HepG2 (cell line): ENCODE results near the gene FBLIM1. TPM values are rescaled to one million over a fixed set of nuclear protein-coding genes. Genes with fewer than 3 reads are reported as not detected.
A peak's percentile ranks its signal among the peaks of the same experiment; 100 is the strongest.

ENCODE experiments used
- ERF ChIP-seq: IDR thresholded peaks from 2 replicates; pipeline ENCODE4 v1.6.1; 2018; ENCODE audit warnings: missing biosample characterization, missing genetic modification reagents
- FOXM1 ChIP-seq: sonication (generic); formaldehyde crosslinking; IDR thresholded peaks from 2 replicates; pipeline ENCODE4 v1.5.0; 2020; ENCODE audit warnings: missing genetic modification reagents
- HNRNPL ChIP-seq: fragments of 200-400 bp; formaldehyde crosslinking; IDR thresholded peaks from 2 replicates; pipeline ENCODE4 v1.6.1; 2017; ENCODE audit warnings: mild to moderate bottlenecking, low read depth, low read length
- HOXA9 ChIP-seq: sonication (generic); formaldehyde crosslinking; IDR thresholded peaks from 2 replicates; pipeline ENCODE4 v1.8.1; 2022; ENCODE audit warnings: missing genetic modification reagents, mild to moderate bottlenecking, moderate library complexity, borderline replicate concordance
- JARID2 ChIP-seq: sonication (generic); formaldehyde crosslinking; IDR thresholded peaks from 2 replicates; pipeline ENCODE4 v1.8.1; 2023; ENCODE audit warnings: missing genetic modification reagents, inconsistent platforms; ENCODE audit not compliant: insufficient replicate concordance
- POLR2AphosphoS5 ChIP-seq: IDR thresholded peaks from 2 replicates; pipeline ENCODE4 v1.6.1; 2012; ENCODE audit warnings: low read depth, low read length
- RFX3 ChIP-seq: IDR thresholded peaks from 2 replicates; pipeline ENCODE4 v1.6.1; 2016; ENCODE audit warnings: missing biosample characterization, missing genetic modification reagents
- RNF2 ChIP-seq: fragments of 450-650 bp; conservative IDR thresholded peaks from 2 replicates; pipeline ENCODE4 v1.6.1; 2016; ENCODE audit warnings: low read depth
- SRSF1 ChIP-seq: fragments of 200-400 bp; formaldehyde crosslinking; optimal IDR thresholded peaks from 2 replicates; pipeline ENCODE3; 2017; ENCODE audit warnings: mild to moderate bottlenecking, low read depth, low read length, moderate library complexity
- ZBTB38 ChIP-seq: sonication (generic); formaldehyde crosslinking; IDR thresholded peaks from 2 replicates; pipeline ENCODE4 v1.5.1; 2020; ENCODE audit warnings: mild to moderate bottlenecking, missing genetic modification reagents
- ZIK1 ChIP-seq: sonication (generic); formaldehyde crosslinking; IDR thresholded peaks from 2 replicates; pipeline ENCODE4 v1.5.0; 2020; ENCODE audit warnings: mild to moderate bottlenecking, low read depth, missing genetic modification reagents, borderline replicate concordance
- ZNF101 ChIP-seq: sonication (generic); formaldehyde crosslinking; IDR thresholded peaks from 2 replicates; pipeline ENCODE4 v1.4.0; 2020; ENCODE audit warnings: mild to moderate bottlenecking, low read depth, missing genetic modification reagents, borderline replicate concordance
- ZNF138 ChIP-seq: sonication (generic); formaldehyde crosslinking; IDR thresholded peaks from 2 replicates; pipeline ENCODE4 v1.5.0; 2020; ENCODE audit warnings: mild to moderate bottlenecking, low read depth, missing genetic modification reagents
- ZNF354B ChIP-seq: sonication (generic); formaldehyde crosslinking; IDR thresholded peaks from 2 replicates; pipeline ENCODE4 v1.8.0; 2022; ENCODE audit warnings: mild to moderate bottlenecking, missing genetic modification reagents
- ZNF446 ChIP-seq: sonication (generic); formaldehyde crosslinking; IDR thresholded peaks from 2 replicates; pipeline ENCODE4 v1.5.0; 2020; ENCODE audit warnings: mild to moderate bottlenecking, missing genetic modification reagents
- ZNF572 ChIP-seq: sonication (generic); formaldehyde crosslinking; IDR thresholded peaks from 2 replicates; pipeline ENCODE4 v1.5.1; 2020; ENCODE audit warnings: mild to moderate bottlenecking, missing genetic modification reagents
- ZNF607 ChIP-seq: sonication (generic); formaldehyde crosslinking; IDR thresholded peaks from 2 replicates; pipeline ENCODE4 v1.5.1; 2020; ENCODE audit warnings: missing genetic modification reagents, mild to moderate bottlenecking, borderline replicate concordance
- polyA plus RNA-seq, 8 experiments: library from polyadenylated mRNA; depleted of rRNA in 3 of 8; stranded (reverse) in 7 of 8; unstranded in 1 of 8; fragments of >200 nt; fragmentation: Illumina TruSeq in 4 of 8; extraction: Trizol in 4 of 8; gene quantifications; 2 replicates each; pipeline versions ENCODE4 v1.2.1 to v1.2.3, GENCODE V29; 2011 to 2016; ENCODE audit warnings: low read depth in 4 of 8, missing spikeins in 1 of 8, mixed read lengths in 1 of 8; ENCODE audit not compliant: insufficient read depth in 1 of 8
- total RNA-seq, 5 experiments: library from RNA; depleted of rRNA; stranded (reverse); fragments of >200 nt; fragmentation: Illumina TruSeq; extraction: Trizol; gene quantifications; 2 replicates each; pipeline ENCODE4 v1.2.3, GENCODE V29; 2016; ENCODE audit warnings: low read depth in 1 of 5
- TF ChIP-seq, protein P1 (sequence below): sonication (generic); formaldehyde crosslinking; IDR thresholded peaks from 2 replicates; pipeline ENCODE4 v1.5.0; 2020; ENCODE audit warnings: mild to moderate bottlenecking, missing genetic modification reagents, borderline replicate concordance
- TF ChIP-seq, protein P2 (sequence below): IDR thresholded peaks from 2 replicates; pipeline ENCODE4 v1.6.1; 2016; ENCODE audit warnings: mild to moderate bottlenecking, missing biosample characterization, missing genetic modification reagents
- TF ChIP-seq, protein P3 (sequence below): IDR thresholded peaks from 2 replicates; pipeline ENCODE4 v1.6.1; 2016; ENCODE audit warnings: low read depth
- TF ChIP-seq, protein P4 (sequence below): sonication (generic); formaldehyde crosslinking; IDR thresholded peaks from 2 replicates; pipeline ENCODE4 v1.5.1; 2020; ENCODE audit warnings: mild to moderate bottlenecking, missing genetic modification reagents, moderate library complexity
- TF ChIP-seq, protein P5 (sequence below): sonication (generic); formaldehyde crosslinking; IDR thresholded peaks from 2 replicates; pipeline ENCODE4 v1.5.0; 2020; ENCODE audit warnings: missing genetic modification reagents

The FBLIM1 gene
- total and polyA plus RNA-seq, 2 of the 13 experiments (the other 11 are each of a cell fraction or from before 2014, with no cell fraction given): 10.6 to 23.0 TPM

DNA sequence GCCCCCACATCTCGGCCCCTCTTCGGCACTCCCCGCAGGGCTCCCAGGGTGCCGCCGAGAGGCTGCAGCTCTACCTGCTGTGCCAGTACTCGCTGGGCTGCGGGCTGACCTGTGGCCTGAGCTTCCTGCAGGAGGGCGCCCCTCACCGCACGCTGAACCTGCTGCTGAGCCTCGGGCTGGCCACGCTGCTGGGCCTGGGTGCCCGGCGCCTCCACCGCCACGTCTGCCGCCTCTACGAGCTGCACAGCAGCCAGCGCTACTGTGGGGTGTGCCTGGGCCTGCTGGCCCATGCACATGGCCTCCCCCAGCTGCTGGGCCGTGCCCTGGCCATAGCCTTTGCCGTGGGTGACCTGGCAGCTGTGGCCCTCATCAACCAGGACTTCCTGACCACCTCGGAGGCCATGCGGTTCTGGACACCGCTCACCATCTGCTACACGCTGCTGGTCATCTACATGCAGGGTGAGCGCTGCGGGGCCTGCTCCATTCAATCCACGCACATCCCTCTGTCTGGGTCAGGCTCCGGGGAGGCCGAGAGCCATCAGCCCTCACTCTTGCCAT, 14.4 kb upstream of the FBLIM1 start (continued):
- TF ChIP-seq HOXA9 (CRISPR knock-in tag) (no peak), ZNF446 (no peak), ERF (CRISPR knock-in tag) (0 out of 2 replicates have a peak, but pooled peaks have one; percentile 38), ZNF101 (CRISPR knock-in tag) (no peak), ZNF607 (CRISPR knock-in tag) (peak; percentile 54; the same call in 1 of the 2 replicates), RNF2 (peak; percentile 66; the same call in 1 of the 2 replicates), JARID2 (peak; percentile 30), ZNF138 (CRISPR knock-in tag) (no peak), POLR2AphosphoS5 (no peak), HNRNPL (peak; percentile 75; the same call in 1 of the 2 replicates), ZNF354B (no peak), ZNF572 (CRISPR knock-in tag) (0 out of 2 replicates have a peak, but pooled peaks have one; percentile 17), ZIK1 (CRISPR knock-in tag) (no peak; the same call in 1 of the 2 replicates), FOXM1 (CRISPR knock-in tag) (no peak), RFX3 (CRISPR knock-in tag) (no peak), ZBTB38 (peak; percentile 92), SRSF1 (no peak)
- TF ChIP-seq, protein P1, sequence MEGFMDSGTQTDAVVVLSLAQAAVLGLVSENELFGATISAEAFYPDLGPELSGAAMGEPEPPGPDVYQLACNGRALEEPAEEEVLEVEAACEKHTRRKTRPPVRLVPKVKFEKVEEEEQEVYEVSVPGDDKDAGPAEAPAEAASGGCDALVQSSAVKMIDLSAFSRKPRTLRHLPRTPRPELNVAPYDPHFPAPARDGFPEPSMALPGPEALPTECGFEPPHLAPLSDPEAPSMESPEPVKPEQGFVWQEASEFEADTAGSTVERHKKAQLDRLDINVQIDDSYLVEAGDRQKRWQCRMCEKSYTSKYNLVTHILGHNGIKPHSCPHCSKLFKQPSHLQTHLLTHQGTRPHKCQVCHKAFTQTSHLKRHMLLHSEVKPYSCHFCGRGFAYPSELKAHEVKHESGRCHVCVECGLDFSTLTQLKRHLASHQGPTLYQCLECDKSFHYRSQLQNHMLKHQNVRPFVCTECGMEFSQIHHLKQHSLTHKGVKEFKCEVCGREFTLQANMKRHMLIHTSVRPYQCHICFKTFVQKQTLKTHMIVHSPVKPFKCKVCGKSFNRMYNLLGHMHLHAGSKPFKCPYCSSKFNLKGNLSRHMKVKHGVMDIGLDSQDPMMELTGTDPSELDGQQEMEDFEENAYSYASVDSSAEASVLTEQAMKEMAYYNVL (CRISPR knock-in tag): no peak
- TF ChIP-seq, protein P2, sequence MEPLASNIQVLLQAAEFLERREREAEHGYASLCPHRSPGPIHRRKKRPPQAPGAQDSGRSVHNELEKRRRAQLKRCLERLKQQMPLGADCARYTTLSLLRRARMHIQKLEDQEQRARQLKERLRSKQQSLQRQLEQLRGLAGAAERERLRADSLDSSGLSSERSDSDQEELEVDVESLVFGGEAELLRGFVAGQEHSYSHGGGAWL (CRISPR knock-in tag): 0 out of 2 replicates have a peak, but pooled peaks have one; percentile 46
- TF ChIP-seq, protein P3, sequence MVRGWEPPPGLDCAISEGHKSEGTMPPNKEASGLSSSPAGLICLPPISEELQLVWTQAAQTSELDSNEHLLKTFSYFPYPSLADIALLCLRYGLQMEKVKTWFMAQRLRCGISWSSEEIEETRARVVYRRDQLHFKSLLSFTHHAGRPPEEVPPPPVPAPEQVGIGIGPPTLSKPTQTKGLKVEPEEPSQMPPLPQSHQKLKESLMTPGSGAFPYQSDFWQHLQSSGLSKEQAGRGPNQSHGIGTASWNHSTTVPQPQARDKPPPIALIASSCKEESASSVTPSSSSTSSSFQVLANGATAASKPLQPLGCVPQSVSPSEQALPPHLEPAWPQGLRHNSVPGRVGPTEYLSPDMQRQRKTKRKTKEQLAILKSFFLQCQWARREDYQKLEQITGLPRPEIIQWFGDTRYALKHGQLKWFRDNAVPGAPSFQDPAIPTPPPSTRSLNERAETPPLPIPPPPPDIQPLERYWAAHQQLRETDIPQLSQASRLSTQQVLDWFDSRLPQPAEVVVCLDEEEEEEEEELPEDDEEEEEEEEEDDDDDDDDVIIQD (CRISPR knock-in tag): no peak
- TF ChIP-seq, protein P4, sequence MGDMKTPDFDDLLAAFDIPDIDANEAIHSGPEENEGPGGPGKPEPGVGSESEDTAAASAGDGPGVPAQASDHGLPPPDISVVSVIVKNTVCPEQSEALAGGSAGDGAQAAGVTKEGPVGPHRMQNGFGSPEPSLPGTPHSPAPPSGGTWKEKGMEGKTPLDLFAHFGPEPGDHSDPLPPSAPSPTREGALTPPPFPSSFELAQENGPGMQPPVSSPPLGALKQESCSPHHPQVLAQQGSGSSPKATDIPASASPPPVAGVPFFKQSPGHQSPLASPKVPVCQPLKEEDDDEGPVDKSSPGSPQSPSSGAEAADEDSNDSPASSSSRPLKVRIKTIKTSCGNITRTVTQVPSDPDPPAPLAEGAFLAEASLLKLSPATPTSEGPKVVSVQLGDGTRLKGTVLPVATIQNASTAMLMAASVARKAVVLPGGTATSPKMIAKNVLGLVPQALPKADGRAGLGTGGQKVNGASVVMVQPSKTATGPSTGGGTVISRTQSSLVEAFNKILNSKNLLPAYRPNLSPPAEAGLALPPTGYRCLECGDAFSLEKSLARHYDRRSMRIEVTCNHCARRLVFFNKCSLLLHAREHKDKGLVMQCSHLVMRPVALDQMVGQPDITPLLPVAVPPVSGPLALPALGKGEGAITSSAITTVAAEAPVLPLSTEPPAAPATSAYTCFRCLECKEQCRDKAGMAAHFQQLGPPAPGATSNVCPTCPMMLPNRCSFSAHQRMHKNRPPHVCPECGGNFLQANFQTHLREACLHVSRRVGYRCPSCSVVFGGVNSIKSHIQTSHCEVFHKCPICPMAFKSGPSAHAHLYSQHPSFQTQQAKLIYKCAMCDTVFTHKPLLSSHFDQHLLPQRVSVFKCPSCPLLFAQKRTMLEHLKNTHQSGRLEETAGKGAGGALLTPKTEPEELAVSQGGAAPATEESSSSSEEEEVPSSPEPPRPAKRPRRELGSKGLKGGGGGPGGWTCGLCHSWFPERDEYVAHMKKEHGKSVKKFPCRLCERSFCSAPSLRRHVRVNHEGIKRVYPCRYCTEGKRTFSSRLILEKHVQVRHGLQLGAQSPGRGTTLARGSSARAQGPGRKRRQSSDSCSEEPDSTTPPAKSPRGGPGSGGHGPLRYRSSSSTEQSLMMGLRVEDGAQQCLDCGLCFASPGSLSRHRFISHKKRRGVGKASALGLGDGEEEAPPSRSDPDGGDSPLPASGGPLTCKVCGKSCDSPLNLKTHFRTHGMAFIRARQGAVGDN: peak; percentile 94
- TF ChIP-seq, protein P5, sequence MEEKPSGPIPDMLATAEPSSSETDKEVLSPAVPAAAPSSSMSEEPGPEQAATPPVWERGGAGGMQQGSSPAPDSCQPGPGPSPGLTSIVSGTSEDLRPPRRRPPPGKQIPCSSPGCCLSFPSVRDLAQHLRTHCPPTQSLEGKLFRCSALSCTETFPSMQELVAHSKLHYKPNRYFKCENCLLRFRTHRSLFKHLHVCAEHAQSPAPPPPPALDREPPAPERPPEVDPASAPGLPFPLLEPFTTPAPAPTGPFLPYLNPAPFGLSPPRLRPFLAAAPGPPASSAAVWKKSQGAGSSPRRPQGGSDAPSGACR (CRISPR knock-in tag): no peak
